Astrocyte (in vitro differentiated cells and primary cell): ENCODE results near the gene TSEN2. TPM values are rescaled to one million over a fixed set of nuclear protein-coding genes. Genes with fewer than 3 reads are reported as not detected.
"Not testable (repeated sequence)": the region's sequence is repeated elsewhere in the genome, so short reads cannot be mapped to it uniquely, and the experiment has no call there.

Experiments used
- DNase-seq: peaks from one replicate; pipeline ENCODE4 v3.0.0-alpha.2; 2010; ENCODE audit warnings: low read depth
- FAIRE-seq: peaks from 2 replicates; lab custom pipeline; 2011; peaks lifted over from hg19 to GRCh38; lab: Jason Lieb, UNC
- H2AFZ ChIP-seq: 2 replicates; pipeline ENCODE4 v1.6.0; 2012; ENCODE audit warnings: low read depth, low read length, inconsistent platforms
- H3K27ac ChIP-seq: 2 replicates; pipeline ENCODE4 v1.5.1; 2011; ENCODE audit warnings: low read depth, low read length, inconsistent platforms
- H3K27me3 ChIP-seq: 2 replicates; pipeline ENCODE4 v1.6.0; 2011; ENCODE audit warnings: low read length, inconsistent platforms; ENCODE audit not compliant: insufficient read depth
- H3K36me3 ChIP-seq: 2 replicates; pipeline ENCODE4 v1.5.1; 2011; ENCODE audit warnings: low read length, inconsistent platforms; ENCODE audit not compliant: insufficient read depth
- H3K4me1 ChIP-seq: 2 replicates; pipeline ENCODE4 v1.5.1; 2011; ENCODE audit warnings: low read length, inconsistent platforms; ENCODE audit not compliant: insufficient read depth
- H3K4me2 ChIP-seq: 2 replicates; pipeline ENCODE4 v1.6.0; 2012; ENCODE audit warnings: low read length, inconsistent platforms
- H3K4me3 ChIP-seq: 2 replicates; pipeline ENCODE4 v1.5.1; 2011; ENCODE audit warnings: low read depth, mild to moderate bottlenecking, low read length, inconsistent platforms; ENCODE audit not compliant: insufficient read depth
- H3K79me2 ChIP-seq: 2 replicates; pipeline ENCODE4 v1.6.0; 2012; ENCODE audit warnings: mild to moderate bottlenecking, low read length, inconsistent platforms; ENCODE audit not compliant: insufficient read depth
- H3K9ac ChIP-seq: 2 replicates; pipeline ENCODE4 v1.6.0; 2012; ENCODE audit warnings: mild to moderate bottlenecking, low read length, inconsistent platforms
- H3K9me3 ChIP-seq: 2 replicates; pipeline ENCODE4 v1.5.1; 2012; ENCODE audit warnings: low read depth, mild to moderate bottlenecking, low read length, inconsistent platforms; ENCODE audit not compliant: insufficient read depth
- H4K20me1 ChIP-seq: 2 replicates; pipeline ENCODE4 v1.6.0; 2012; ENCODE audit warnings: low read length, inconsistent platforms; ENCODE audit not compliant: insufficient read depth
- H3K27ac Mint-ChIP-seq: one replicate; pipeline ENCODE4 v1.8.0; 2021; ENCODE audit warnings: mild to moderate bottlenecking, mixed read lengths; ENCODE audit not compliant: unreplicated experiment
- H3K27me3 Mint-ChIP-seq: one replicate; pipeline ENCODE4 v1.8.0; 2021; ENCODE audit warnings: low read depth, mixed read lengths; ENCODE audit not compliant: unreplicated experiment
- H3K36me3 Mint-ChIP-seq: one replicate; pipeline ENCODE4 v1.8.0; 2021; ENCODE audit warnings: low read depth, mixed read lengths; ENCODE audit not compliant: unreplicated experiment
- H3K4me1 Mint-ChIP-seq: one replicate; pipeline ENCODE4 v1.8.0; 2021; ENCODE audit warnings: low read depth, mixed read lengths; ENCODE audit not compliant: unreplicated experiment
- H3K4me3 Mint-ChIP-seq: one replicate; pipeline ENCODE4 v1.8.0; 2021; ENCODE audit warnings: mild to moderate bottlenecking, moderate library complexity, mixed read lengths; ENCODE audit not compliant: unreplicated experiment
- H3K9me3 Mint-ChIP-seq: one replicate; pipeline ENCODE4 v1.8.0; 2021; ENCODE audit warnings: mild to moderate bottlenecking, mixed read lengths; ENCODE audit not compliant: unreplicated experiment
- EZH2 ChIP-seq: IDR thresholded peaks from 2 replicates; pipeline ENCODE4 v1.6.1; 2012; ENCODE audit warnings: mild to moderate bottlenecking, low read length, inconsistent platforms; ENCODE audit not compliant: insufficient read depth
- total RNA-seq: library from RNA; stranded (reverse); gene quantifications from 2 replicates; pipeline ENCODE4 v1.2.1, GENCODE V29; 2021
- TF ChIP-seq, protein P1 (sequence below): IDR thresholded peaks from 2 replicates; pipeline ENCODE4 v1.5.1; 2011; ENCODE audit warnings: low read depth, mild to moderate bottlenecking, inconsistent platforms, low read length, moderate library complexity; ENCODE audit not compliant: insufficient read depth

TSEN2 gene
- total RNA-seq, 1 donor from 2014 or later: 9.7 TPM

DNA sequence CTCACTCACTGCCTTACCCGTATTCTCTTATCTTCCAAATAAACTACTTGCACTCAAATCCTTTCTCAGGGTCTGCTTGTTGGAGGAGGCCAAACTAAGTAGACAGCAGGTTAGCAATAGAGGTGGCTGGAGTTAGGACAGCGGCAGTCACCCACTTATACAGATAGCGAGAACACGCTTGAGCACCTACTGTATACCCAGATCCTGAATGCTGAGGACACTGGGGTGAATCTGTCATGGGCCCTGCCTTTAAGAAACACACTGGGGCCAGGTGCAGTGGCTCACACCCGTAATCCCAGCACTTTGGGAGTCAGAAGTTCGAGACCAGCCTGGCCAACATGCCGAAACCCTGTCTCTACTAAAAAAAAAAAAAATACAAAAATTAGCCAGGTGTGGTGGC is 38.0 kb upstream of the TSEN2 start:
- FAIRE-seq (no peak), DNase-seq (no peak)
- H3K4me1 Mint-ChIP-seq: peaks cover 15% of the 10 kb centered on the region

DNA sequence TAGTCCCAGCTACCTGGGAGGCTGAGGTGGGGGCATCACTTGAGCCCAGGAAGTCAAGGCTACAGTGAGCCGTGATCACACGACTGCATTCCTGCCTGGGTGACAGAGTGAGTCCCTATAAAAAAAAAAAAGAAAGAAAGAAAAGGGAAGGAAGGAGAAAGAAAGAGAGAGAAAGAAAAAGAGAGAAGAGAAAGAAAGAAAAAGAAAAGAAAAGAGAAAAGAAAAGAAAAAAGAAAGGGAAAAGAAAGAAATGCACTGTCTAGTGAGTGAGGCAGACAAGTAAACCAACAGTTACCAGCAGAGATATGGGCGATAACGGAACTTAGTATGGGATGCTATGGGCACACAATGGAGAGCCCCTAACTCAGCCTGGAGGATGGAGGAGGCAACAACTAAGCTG is 37.2 kb upstream of the TSEN2 start:
- Histone ChIP-seq H3K79me2 (no peaks in the 10 kb centered on the region), H2AFZ (no peak overlapping the region), H3K9ac (no peak overlapping the region), H3K4me2 (no peak overlapping the region), H3K27me3 (no peaks in the 10 kb centered on the region), H3K4me1 (peaks cover 29% of the 10 kb centered on the region), H3K36me3 (no peaks in the 10 kb centered on the region), H4K20me1 (no peaks in the 10 kb centered on the region), H3K9me3 (no peaks in the 10 kb centered on the region), H3K4me3 (no peak overlapping the region), H3K27ac (no peak overlapping the region)
- Mint-ChIP-seq H3K27ac (no peak overlapping the region), H3K4me1 (peaks cover 15% of the 10 kb centered on the region), H3K36me3 (no peaks in the 10 kb centered on the region), H3K9me3 (peaks cover 9% of the 10 kb centered on the region), H3K4me3 (no peak overlapping the region), H3K27me3 (peaks cover 36% of the 10 kb centered on the region)
- FAIRE-seq (no peak), DNase-seq (no peak)
- no peak for TF ChIP-seq EZH2
- TF ChIP-seq, protein P1, sequence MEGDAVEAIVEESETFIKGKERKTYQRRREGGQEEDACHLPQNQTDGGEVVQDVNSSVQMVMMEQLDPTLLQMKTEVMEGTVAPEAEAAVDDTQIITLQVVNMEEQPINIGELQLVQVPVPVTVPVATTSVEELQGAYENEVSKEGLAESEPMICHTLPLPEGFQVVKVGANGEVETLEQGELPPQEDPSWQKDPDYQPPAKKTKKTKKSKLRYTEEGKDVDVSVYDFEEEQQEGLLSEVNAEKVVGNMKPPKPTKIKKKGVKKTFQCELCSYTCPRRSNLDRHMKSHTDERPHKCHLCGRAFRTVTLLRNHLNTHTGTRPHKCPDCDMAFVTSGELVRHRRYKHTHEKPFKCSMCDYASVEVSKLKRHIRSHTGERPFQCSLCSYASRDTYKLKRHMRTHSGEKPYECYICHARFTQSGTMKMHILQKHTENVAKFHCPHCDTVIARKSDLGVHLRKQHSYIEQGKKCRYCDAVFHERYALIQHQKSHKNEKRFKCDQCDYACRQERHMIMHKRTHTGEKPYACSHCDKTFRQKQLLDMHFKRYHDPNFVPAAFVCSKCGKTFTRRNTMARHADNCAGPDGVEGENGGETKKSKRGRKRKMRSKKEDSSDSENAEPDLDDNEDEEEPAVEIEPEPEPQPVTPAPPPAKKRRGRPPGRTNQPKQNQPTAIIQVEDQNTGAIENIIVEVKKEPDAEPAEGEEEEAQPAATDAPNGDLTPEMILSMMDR: no peak

More for the DNA sequence above, 38.0 kb upstream of the TSEN2 start:
- Histone ChIP-seq H3K27ac (no peak overlapping the region), H3K9me3 (no peaks in the 10 kb centered on the region), H3K27me3 (no peaks in the 10 kb centered on the region), H3K36me3 (no peaks in the 10 kb centered on the region), H4K20me1 (no peaks in the 10 kb centered on the region), H3K79me2 (no peaks in the 10 kb centered on the region), H3K9ac (no peak overlapping the region), H3K4me2 (no peak overlapping the region), H3K4me3 (no peak overlapping the region), H3K4me1 (peaks cover 34% of the 10 kb centered on the region), H2AFZ (no peak overlapping the region)
- Mint-ChIP-seq H3K27ac (no peak overlapping the region), H3K9me3 (peaks cover 4% of the 10 kb centered on the region), H3K27me3 (peaks cover 43% of the 10 kb centered on the region), H3K4me3 (no peak overlapping the region), H3K36me3 (no peaks in the 10 kb centered on the region)
- TF ChIP-seq EZH2: no peak
- TF ChIP-seq, protein P1: no peak

DNA sequence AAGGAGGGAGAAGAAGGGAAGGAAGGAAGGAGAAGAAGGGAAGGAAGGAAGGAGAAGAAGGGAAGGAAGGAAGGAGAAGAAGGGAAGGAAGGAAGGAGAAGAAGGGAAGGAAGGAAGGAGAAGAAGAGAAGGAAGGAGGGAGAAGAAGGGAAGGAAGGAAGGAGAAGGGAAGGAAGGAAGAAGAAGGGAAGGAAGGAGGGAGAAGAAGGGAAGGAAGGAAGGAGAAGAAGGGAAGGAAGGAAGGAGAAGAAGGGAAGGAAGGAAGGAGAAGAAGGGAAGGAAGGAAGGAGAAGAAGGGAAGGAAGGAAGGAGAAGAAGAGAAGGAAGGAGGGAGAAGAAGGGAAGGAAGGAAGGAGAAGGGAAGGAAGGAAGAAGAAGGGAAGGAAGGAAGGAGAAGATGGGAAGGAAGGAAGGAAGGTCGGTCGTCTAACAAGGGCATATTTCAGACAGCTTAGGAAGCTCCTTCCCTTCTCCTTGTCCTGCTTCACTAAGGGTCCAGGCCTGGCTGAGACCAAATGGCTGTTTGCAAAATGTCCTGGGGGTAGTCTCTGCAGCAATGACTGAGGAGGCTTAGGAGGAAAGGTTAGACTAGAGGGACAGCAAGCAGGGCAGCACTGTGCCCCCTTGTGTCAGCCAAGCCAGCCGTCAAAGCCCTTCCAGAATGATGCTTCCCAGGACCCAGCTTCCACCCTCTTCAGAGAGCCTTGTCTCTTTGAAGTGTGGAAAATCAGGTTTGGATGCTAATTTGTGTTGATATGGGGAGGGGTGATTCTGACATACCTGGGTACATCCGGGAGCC is 35.7 kb upstream of the TSEN2 start:
- H3K4me3 ChIP-seq, DNase-seq, H3K9me3 ChIP-seq, H3K9me3 Mint-ChIP-seq, H3K79me2 ChIP-seq, H4K20me1 ChIP-seq, H3K27ac Mint-ChIP-seq, H3K36me3 ChIP-seq, H2AFZ ChIP-seq, H3K36me3 Mint-ChIP-seq, H3K4me1 Mint-ChIP-seq, H3K27ac ChIP-seq, H3K27me3 ChIP-seq, H3K9ac ChIP-seq, FAIRE-seq, H3K4me2 ChIP-seq, H3K4me3 Mint-ChIP-seq: not testable (repeated sequence)
- peaks cover 20% of the 10 kb centered on the region for H3K4me1 ChIP-seq
- peaks cover 33% of the 10 kb centered on the region for H3K27me3 Mint-ChIP-seq
